ENCODE results near the gene ERP44.
"Not testable (repeated sequence)": the region's sequence is repeated elsewhere in the genome, so short reads cannot be mapped to it uniquely, and the experiment has no call there.

The ERP44 gene

GRCh38 chr9:100070104-100071041 lies 28.4 kb downstream of the ERP44 start:
- in situ Hi-C loops (cut with MboI; ENCODE audit: low sequenced_read_pairs): no loop called here

- in situ Hi-C loops (cut with MboI; ENCODE audit: low sequenced_read_pairs): not testable (repeated sequence)
These were observed 29.7 kb downstream of the ERP44 start for GRCh38 chr9:100069068-100069467.

DNA sequence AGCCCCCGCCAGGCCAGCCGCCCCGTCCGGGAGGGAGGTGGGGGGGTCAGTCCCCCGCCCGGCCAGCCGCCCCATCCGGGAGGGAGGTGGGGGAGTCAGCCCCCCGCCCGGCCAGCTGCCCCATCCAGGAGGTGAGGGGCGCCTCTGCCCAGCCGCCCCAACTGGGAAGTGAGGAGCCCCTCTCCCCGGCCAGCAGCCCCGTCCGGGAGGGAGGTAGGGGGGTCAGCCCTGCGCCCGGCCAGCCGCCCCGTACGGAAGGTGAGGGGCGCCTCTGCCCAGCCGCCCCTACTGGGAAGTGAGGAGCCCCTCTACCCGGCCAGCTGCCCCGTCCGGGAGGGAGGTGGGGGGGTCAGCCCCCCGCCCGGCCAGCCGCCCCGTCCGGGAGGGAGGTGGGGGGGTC lies 30.8 kb downstream of the ERP44 start:
- in situ Hi-C loops (cut with MboI; ENCODE audit: low sequenced_read_pairs): not testable (repeated sequence)

DNA sequence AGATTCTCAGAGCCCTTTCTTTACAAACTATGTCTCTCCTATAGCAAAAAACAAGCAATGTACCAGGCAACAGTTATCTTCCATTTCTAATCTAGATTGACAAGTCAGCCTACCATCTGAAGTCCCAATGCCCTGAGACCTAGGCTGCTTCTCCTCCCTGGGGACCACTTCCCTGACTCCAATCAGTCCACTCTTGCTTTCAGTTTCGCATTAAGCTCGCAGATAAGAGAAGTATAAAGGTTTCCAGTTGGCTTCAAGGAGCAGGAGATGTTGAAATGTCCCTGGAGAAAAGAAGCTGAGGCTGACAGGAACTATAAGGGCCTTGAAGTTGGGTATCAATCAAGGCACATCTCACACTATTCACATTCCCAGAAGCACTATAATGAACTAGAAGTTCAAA lies 32.3 kb downstream of the ERP44 start:
- in situ Hi-C loops (cut with MboI; ENCODE audit: low sequenced_read_pairs): no loop called here

DNA sequence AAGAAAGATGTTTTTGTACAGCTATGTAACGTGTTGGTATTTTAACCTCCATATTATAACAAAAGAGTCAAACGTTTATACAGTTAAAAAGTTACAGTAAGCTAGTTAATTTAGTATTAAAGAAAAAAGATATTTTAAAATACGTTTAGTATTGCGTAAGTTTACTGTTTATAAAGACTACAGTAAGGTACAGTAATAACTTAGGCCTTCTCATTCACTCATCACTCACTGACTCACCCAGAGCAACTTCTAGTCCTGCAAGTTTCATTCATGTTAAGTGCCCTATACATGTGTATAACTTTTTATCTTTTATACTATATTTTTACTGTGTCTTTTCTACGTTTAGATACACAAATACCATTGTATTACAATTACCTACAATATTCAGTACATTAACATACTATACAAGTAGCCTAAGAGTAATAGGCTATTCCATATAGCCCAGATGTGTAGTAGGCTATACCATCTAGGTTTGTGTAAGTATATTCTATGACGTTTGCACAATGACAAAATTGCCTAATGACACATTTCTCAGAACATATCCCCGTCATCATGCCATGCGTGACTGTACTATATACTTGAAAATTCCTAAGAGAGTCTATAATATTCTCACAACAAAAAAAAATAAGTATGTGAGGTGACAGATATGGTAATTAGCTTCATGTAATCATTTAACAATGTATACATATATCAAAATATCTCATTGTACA lies 33.8 kb downstream of the ERP44 start:
- in situ Hi-C loops (cut with MboI; ENCODE audit: low sequenced_read_pairs): no loop called here

DNA sequence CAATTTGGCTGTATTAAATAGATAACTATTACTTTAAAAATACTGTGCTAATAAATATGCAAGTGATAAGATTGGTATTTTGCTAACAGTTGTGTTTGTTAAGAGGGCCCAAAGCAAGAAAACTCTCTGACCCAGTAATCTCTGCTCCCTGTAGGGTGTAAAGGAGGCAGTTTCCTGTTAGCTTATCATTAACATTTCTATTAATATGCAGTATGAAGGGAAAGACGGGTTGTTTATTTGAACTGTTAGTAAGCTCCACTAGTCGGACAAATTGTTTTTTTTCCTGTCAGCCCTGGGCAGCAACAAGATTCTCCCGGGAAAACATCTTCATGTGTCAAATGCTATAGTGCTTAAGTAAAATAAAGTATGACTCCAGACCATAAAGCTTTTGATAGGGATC lies 35.6 kb downstream of the ERP44 start:
- in situ Hi-C loops (cut with MboI; ENCODE audit: low sequenced_read_pairs): no loop called here

GRCh38 chr9:100062683-100063082 lies 36.1 kb downstream of the ERP44 start:
- in situ Hi-C loops (cut with MboI; ENCODE audit: low sequenced_read_pairs): not testable (repeated sequence)

GRCh38 chr9:100058699-100059579 lies 39.9 kb downstream of the ERP44 start:
- in situ Hi-C loops (cut with MboI; ENCODE audit: low sequenced_read_pairs): no loop called here

DNA sequence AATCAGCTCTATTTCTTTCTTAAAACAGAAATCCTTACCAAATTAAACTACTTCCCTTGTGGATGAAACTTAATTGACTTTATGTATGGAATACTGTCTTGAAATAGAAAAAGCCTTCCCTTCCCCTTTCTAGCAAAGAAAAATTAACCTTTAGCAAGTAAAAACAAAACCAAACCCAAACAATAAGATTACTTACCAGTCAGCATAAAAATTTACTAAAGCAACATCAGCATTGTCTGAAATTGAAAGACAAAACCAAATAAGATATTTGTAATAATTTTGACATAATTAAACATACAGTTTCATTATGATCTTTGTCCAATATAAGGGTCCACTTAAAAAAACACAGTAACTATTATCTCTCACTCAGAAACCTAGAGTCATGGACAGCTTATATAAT lies 41.2 kb downstream of the ERP44 start:
- in situ Hi-C loops (cut with MboI; ENCODE audit: low sequenced_read_pairs): no loop called here

GRCh38 chr9:100056561-100056960 lies 42.2 kb downstream of the ERP44 start:
- in situ Hi-C loops (cut with MboI; ENCODE audit: low sequenced_read_pairs): no loop called here

DNA sequence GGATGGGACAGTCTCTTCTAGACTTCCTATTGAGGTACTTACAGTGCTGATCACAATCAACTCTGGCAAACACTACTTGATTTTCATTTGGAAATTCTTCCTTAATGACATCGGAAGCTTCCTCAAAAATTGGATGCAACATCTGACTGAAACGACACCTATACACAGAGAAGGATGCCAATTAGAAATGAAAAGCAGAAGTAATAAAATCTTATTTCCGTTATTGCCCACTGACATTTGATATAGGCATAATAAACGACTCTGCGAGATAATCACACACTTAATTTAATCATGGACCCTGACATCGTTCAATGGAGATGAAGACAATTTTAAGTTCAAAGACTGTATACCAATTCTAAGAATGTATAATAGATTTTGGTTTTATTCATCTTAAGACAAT lies 46.4 kb downstream of the ERP44 start:
- in situ Hi-C loops (cut with MboI; ENCODE audit: low sequenced_read_pairs): no loop called here

- in situ Hi-C loops (cut with MboI; ENCODE audit: low sequenced_read_pairs): no loop called here
These were observed 49.2 kb downstream of the ERP44 start for GRCh38 chr9:100049551-100049950.

DNA sequence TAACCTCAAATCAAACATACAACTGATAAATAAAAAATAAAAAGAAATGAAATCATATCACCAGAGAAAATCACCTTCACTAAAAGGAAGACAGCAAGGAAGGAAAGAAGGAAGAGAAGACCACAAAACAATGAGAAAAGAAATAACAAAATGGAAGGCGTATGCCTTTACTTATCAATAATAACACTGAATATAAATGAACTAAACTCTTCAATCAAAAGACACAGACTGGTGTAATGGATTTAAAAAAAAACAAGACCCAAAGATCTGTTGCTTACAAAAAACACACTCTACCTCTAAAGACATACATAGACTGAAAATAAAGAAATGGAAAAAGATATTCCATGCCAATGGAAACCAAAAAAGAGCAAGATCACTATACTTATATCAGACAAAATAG lies 60.3 kb downstream of the ERP44 start:
- in situ Hi-C loops (cut with MboI; ENCODE audit: low sequenced_read_pairs): no loop called here

DNA sequence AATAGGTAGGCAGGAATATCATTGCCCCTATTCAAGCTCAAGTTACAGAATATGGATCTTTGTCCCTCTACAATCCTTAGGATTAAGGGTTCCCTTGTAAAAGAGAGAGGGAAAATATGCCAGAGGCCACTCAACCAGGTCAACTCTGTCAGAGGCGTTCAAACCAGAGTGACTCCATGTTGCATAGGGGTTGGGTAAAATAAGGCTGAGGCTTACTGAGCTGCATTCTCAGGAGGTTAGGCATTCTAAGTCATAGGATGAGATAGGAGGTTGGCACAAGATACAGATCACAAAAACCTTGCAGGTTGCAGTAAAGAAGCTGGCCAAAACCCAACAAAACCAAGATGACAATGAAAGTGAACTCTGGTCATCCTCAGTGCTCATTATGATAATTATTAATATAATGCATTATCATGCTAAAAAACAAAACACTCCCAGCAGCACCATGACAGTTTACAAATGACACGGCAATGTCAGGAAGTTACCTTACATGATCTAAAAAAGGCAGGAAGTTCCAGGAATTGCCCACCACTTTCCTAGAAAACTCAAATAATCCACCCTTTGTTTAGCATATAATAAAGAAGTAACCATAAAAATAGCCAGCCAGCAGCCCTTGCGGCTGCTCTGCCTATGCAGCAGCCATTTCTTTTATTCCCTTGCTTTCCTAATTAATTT lies 64.8 kb downstream of the ERP44 start:
- in situ Hi-C loops (cut with MboI; ENCODE audit: low sequenced_read_pairs): no loop called here

DNA sequence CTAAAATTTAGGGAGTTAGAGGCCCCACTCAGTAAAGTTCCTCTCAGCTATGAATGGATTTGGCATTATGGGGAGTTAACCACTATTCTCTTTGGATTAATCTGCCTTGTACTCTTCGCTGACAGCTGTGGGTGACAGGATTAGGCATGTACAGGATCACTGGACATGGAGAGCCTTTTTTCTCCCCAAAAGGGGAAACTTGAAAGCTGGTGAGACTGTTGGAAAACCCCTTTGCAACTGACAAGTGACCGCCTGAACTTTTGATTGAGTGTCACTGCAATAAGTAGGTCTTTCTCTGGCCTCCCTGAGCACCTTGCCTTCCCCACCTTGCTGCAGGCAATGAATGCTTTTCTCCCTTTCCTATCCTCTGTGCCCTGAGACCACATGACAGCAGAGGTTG lies 68.3 kb downstream of the ERP44 start:
- in situ Hi-C loops (cut with MboI; ENCODE audit: low sequenced_read_pairs): no loop called here

DNA sequence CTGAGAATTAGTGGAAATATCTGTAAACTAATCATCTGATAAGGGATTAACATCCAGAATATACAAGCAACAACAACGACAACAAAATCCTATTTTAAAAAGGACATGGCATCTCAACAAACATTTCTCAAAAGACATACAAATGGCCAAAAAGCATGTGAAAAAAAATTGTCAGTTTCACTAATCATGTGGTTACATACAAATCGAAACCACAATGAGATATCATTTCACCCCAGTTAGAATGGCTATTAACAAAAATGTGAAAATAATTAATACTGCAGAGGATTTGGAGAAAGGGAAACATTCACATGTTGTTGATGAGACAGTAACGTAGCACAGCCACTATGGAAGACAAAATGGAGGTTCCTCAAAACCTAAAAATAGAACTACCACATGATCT lies 69.5 kb downstream of the ERP44 start:
- in situ Hi-C loops (cut with MboI; ENCODE audit: low sequenced_read_pairs): no loop called here

DNA sequence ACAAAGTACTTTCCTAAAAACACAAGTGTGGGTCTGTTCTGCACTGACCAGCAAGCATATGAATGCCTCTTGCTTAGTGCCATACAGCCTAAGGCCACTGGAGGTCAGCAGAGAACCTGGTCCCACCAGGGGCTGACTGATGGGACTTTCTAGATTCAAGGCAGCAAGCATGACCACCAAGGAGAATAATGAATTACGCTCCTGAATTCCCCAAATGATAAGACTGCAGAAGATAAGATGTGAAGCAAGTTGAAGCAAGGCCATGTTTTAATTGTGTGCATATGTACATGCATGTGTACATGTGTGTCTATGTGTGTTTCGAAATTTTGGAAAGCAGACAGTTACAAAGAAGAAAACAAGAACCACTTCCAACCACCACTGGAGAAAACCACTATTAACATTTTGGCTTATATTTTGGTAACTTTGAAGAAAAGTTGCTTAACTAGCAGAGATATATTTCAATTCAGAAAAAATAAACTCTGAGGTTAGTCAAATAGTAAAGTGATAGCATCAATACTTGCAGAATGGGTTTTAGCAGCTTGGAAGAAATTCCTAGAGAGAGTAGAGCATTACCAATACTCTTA lies 70.5 kb downstream of the ERP44 start:
- in situ Hi-C loops (cut with MboI; ENCODE audit: low sequenced_read_pairs): no loop called here

- in situ Hi-C loops (cut with MboI; ENCODE audit: low sequenced_read_pairs): no loop called here
These were observed 71.3 kb downstream of the ERP44 start for GRCh38 chr9:100027543-100027942.

- in situ Hi-C loops (cut with MboI; ENCODE audit: low sequenced_read_pairs): no loop called here
These were observed 76.9 kb downstream of the ERP44 start for GRCh38 chr9:100021931-100022330.

DNA sequence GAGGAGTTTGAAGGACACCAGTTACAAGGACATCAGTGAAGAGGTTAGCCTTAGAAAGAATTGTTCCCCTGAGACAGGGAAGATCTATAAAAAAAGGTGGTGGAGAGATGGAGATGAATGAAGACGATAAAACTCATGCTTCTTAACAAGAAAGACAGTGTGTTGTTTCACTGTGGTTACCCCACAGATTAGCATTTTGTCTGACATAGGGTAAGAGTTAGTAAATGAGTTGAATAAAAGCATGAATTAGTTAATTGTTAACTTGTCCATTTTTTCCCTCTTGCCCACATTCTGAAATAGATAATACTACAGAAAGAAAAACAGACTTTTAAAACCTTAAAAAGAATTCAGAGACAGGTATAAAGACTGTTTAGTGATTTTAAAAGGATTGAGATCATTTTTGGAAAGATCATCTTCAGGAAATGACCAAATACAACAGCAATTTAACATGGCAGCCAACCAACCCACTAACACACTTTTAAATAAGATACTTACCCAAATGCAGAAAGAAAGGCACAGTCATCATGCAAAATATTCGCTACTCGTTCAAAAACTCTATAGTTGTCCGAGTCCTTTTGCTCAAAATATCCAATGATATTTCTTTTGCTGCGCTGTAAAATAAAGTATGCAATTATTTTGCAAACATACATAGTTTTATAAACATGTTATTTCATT lies 78.5 kb downstream of the ERP44 start:
- in situ Hi-C loops (cut with MboI; ENCODE audit: low sequenced_read_pairs): no loop called here
